GM23338 (cell line): ENCODE results near the gene CACNA1D. TPM values are rescaled to one million over a fixed set of nuclear protein-coding genes. Genes with fewer than 3 reads are reported as not detected.

ENCODE experiments used
- ATAC-seq: fragments of 200-7000 bp; cut with Tn5 transposase; 3 replicates; pipeline ENCODE4 v1.9.1; 2020
- DNase-seq: peaks from one replicate; pipeline ENCODE4 v3.0.0-alpha.2; 2015; ENCODE audit warnings: low spot score
- H2AFZ ChIP-seq: fragments of 200-600 bp; sonication (generic); 2 replicates; pipeline ENCODE4 v1.8.0; 2016; ENCODE audit warnings: antibody characterized with exemption, mild to moderate bottlenecking, moderate library complexity
- H3F3A ChIP-seq: fragments of 200-600 bp; sonication (generic); replicated peaks from 2 replicates; pipeline ENCODE4 v1.8.0; 2017; ENCODE audit warnings: antibody characterized with exemption, mixed run types, low read depth
- H3K27ac ChIP-seq: fragments of 200-600 bp; sonication (generic); 2 replicates; pipeline ENCODE4 v1.6.1; 2016; ENCODE audit warnings: low read depth
- H3K27me3 ChIP-seq: fragments of 200-600 bp; sonication (generic); 2 replicates; pipeline ENCODE4 v1.8.0; 2016; ENCODE audit warnings: mild to moderate bottlenecking, mixed run types, moderate library complexity; ENCODE audit not compliant: insufficient read depth
- H3K36me3 ChIP-seq: fragments of 200-600 bp; sonication (generic); 2 replicates; pipeline ENCODE4 v1.8.0; 2016; ENCODE audit warnings: mild to moderate bottlenecking; ENCODE audit not compliant: insufficient read depth
- H3K4me1 ChIP-seq: fragments of 200-600 bp; sonication (generic); 2 replicates; pipeline ENCODE4 v1.8.0; 2016; ENCODE audit warnings: mild to moderate bottlenecking, moderate library complexity; ENCODE audit not compliant: insufficient read depth
- H3K4me2 ChIP-seq: fragments of 200-600 bp; sonication (generic); 2 replicates; pipeline ENCODE4 v1.7.1; 2017; ENCODE audit warnings: mixed run types
- H3K4me3 ChIP-seq: fragments of 200-600 bp; sonication (generic); 2 replicates; pipeline ENCODE4 v1.6.1; 2016; ENCODE audit warnings: mixed run types
- H3K79me2 ChIP-seq: fragments of 200-600 bp; sonication (generic); replicated peaks from 2 replicates; pipeline ENCODE4 v1.8.0; 2017; ENCODE audit warnings: mild to moderate bottlenecking; ENCODE audit not compliant: insufficient read depth
- H3K9me2 ChIP-seq: fragments of 200-600 bp; sonication (generic); 2 replicates; pipeline ENCODE4 v1.8.0; 2017; ENCODE audit not compliant: insufficient read depth
- H4K20me1 ChIP-seq: fragments of 200-600 bp; sonication (generic); replicated peaks from 2 replicates; pipeline ENCODE4 v1.8.0; 2017; ENCODE audit warnings: mild to moderate bottlenecking; ENCODE audit not compliant: insufficient read depth
- H3K27ac Mint-ChIP-seq: 2 replicates; pipeline ENCODE4 v1.8.0; 2020; ENCODE audit warnings: inconsistent platforms, mild to moderate bottlenecking, moderate library complexity, mixed read lengths
- H3K27me3 Mint-ChIP-seq: 3 replicates; pipeline ENCODE4 v1.8.0; 2022; ENCODE audit warnings: low read depth, mild to moderate bottlenecking, moderate library complexity, mixed read lengths, inconsistent platforms; ENCODE audit not compliant: insufficient read depth, poor library complexity
- H3K36me3 Mint-ChIP-seq: 3 replicates; pipeline ENCODE4 v1.8.0; 2021; ENCODE audit warnings: low read depth, mild to moderate bottlenecking, inconsistent platforms, moderate library complexity, mixed read lengths
- H3K4me1 Mint-ChIP-seq: 3 replicates; pipeline ENCODE4 v1.8.0; 2020; ENCODE audit warnings: mild to moderate bottlenecking, inconsistent platforms, mixed read lengths
- H3K4me3 Mint-ChIP-seq: 3 replicates; pipeline ENCODE4 v1.8.0; 2021; ENCODE audit warnings: moderate library complexity, mild to moderate bottlenecking, inconsistent platforms, mixed read lengths
- H3K9me3 Mint-ChIP-seq: 3 replicates; pipeline ENCODE4 v1.8.0; 2020; ENCODE audit warnings: moderate library complexity, mild to moderate bottlenecking, inconsistent platforms, mixed read lengths
- CREB1 ChIP-seq: fragments of 250-450 bp; sonication (Bioruptor Pico); IDR thresholded peaks from 2 replicates; pipeline ENCODE4 v1.5.0; 2020; ENCODE audit warnings: low read depth, mild to moderate bottlenecking, moderate library complexity
- EZH2 ChIP-seq: fragments of 200-600 bp; sonication (generic); IDR thresholded peaks from one replicate; pipeline ENCODE4 v1.8.0; 2017; ENCODE audit warnings: antibody characterized with exemption, mild to moderate bottlenecking, low read depth; ENCODE audit not compliant: unreplicated experiment
- EZH2phosphoT487 ChIP-seq: fragments of 200-600 bp; sonication (generic); IDR thresholded peaks from one replicate; pipeline ENCODE4 v1.8.1; 2018; ENCODE audit warnings: antibody characterized with exemption; ENCODE audit not compliant: unreplicated experiment
- JUNB ChIP-seq: IDR thresholded peaks from one replicate; pipeline ENCODE4 v1.6.1; 2016; ENCODE audit warnings: antibody characterized with exemption; ENCODE audit not compliant: unreplicated experiment
- NANOG ChIP-seq: IDR thresholded peaks from 2 replicates; pipeline ENCODE4 v1.6.1; 2016; ENCODE audit warnings: antibody characterized with exemption, borderline replicate concordance
- POLR2AphosphoS5 ChIP-seq: IDR thresholded peaks from 2 replicates; pipeline ENCODE4 v1.6.1; 2016; ENCODE audit warnings: antibody characterized with exemption, low read depth
- ZNF114 ChIP-seq: fragments of 250-450 bp; sonication (Bioruptor Pico); IDR thresholded peaks from 2 replicates; pipeline ENCODE4 v1.5.0; 2020; ENCODE audit warnings: mild to moderate bottlenecking, moderate library complexity
- ZNF331 ChIP-seq: fragments of 250-450 bp; sonication (Bioruptor Pico); IDR thresholded peaks from 2 replicates; pipeline ENCODE4 v1.5.0; 2020; ENCODE audit warnings: low read depth, mild to moderate bottlenecking, moderate library complexity
- polyA plus RNA-seq: library from polyadenylated mRNA; unstranded; fragments of >200 nt; fragmentation: Nextera tagmentation; extraction: Ambion mirVana; gene quantifications from 2 replicates; pipeline ENCODE4 v1.2.1, GENCODE V29; 2016
- total RNA-seq: library from RNA; depleted of rRNA; stranded (reverse); fragments of >200 nt; shearing (Covaris generic); gene quantifications from 2 replicates; pipeline ENCODE4 v1.2.3, GENCODE V29; 2014
- TF ChIP-seq, protein P1 (sequence below): IDR thresholded peaks from one replicate; pipeline ENCODE4 v1.6.1; 2018; ENCODE audit warnings: antibody characterized with exemption; ENCODE audit not compliant: unreplicated experiment
- TF ChIP-seq, protein P2 (sequence below), 2 experiments: fragments of 200-600 bp in 1 of 2; sonication (generic) in 1 of 2; conservative IDR thresholded peaks; 2 replicates each; pipeline versions ENCODE4 v1.5.1 to v1.6.1; 2016 to 2017; ENCODE audit warnings: antibody characterized with exemption in 2 of 2, low read depth in 2 of 2, mild to moderate bottlenecking in 2 of 2, moderate library complexity in 1 of 2
- TF ChIP-seq, protein P3 (sequence below): fragments of 250-450 bp; sonication (Bioruptor Pico); IDR thresholded peaks from 2 replicates; pipeline ENCODE4 v1.5.0; 2020; ENCODE audit warnings: mild to moderate bottlenecking, moderate library complexity
- TF ChIP-seq, protein P4 (sequence below): IDR thresholded peaks from 2 replicates; pipeline ENCODE4 v1.6.1; 2016; ENCODE audit warnings: antibody characterized with exemption

CACNA1D gene
- total and polyA plus RNA-seq, 2 experiments from 2014 or later: 1.7 to 1.8 TPM

DNA sequence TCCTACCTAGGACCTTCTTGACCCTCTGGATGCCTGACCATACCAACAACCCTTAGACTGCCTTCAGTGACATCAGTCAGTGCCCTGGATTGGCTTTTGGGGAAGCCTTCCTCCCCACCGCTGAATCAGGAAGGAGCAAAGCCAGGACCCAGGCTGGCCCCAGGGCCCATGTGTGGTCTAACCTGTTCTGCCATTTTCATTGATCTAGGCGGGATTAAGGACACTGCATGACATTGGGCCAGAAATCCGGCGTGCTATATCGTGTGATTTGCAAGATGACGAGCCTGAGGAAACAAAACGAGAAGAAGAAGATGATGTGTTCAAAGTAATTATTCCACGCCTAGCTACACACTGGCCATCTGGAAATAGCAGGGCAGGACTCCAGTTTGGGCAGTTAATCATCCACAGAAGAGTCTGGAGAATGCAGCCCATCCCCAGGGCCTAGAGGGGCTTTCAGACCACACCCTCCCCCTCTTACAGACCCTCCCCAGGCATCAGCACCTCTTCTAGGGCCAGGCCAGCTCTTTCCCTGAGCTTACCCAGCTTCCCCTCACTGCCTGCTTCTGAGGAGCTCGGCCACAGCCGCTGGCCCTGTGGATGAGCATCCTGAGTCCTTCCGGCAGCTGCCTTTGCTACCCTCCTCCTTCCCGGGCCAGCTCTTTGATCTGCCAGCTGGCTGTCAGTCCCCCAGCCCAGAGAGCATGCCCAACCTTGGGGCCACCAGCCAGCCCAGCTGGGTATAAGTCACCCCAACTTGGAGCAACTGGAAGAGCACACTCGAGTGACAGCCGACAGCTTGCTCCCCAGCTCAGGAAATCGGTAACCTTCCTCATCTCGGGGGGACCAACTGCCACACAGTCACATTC is 305.9 kb downstream of the CACNA1D start (continued):
- TF ChIP-seq, protein P1, sequence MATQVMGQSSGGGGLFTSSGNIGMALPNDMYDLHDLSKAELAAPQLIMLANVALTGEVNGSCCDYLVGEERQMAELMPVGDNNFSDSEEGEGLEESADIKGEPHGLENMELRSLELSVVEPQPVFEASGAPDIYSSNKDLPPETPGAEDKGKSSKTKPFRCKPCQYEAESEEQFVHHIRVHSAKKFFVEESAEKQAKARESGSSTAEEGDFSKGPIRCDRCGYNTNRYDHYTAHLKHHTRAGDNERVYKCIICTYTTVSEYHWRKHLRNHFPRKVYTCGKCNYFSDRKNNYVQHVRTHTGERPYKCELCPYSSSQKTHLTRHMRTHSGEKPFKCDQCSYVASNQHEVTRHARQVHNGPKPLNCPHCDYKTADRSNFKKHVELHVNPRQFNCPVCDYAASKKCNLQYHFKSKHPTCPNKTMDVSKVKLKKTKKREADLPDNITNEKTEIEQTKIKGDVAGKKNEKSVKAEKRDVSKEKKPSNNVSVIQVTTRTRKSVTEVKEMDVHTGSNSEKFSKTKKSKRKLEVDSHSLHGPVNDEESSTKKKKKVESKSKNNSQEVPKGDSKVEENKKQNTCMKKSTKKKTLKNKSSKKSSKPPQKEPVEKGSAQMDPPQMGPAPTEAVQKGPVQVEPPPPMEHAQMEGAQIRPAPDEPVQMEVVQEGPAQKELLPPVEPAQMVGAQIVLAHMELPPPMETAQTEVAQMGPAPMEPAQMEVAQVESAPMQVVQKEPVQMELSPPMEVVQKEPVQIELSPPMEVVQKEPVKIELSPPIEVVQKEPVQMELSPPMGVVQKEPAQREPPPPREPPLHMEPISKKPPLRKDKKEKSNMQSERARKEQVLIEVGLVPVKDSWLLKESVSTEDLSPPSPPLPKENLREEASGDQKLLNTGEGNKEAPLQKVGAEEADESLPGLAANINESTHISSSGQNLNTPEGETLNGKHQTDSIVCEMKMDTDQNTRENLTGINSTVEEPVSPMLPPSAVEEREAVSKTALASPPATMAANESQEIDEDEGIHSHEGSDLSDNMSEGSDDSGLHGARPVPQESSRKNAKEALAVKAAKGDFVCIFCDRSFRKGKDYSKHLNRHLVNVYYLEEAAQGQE: no peak

DNA sequence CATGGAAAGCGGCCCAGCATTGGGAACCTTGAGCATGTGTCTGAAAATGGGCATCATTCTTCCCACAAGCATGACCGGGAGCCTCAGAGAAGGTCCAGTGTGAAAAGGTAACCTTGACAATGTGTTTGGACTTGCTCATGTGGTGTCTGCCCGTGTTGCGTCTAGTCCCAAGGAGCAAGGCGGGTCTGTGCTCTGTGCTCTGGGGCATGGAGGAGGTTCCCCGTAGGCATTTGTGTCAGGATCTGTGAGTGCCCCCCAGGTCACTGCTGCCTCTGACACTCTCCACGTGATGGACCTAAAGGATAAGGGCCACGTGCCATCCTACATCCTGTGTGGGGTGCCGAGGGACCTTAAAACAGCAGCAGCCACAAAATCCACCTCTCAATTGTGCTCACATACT is 306.9 kb downstream of the CACNA1D start:
- ATAC-seq: no peak
- H2AFZ ChIP-seq: no peak overlapping the region
- TF ChIP-seq JUNB: no peak
- no peak for TF ChIP-seq CREB1 (CRISPR knock-in tag)
- no peak for TF ChIP-seq EZH2phosphoT487
- TF ChIP-seq, protein P2, sequence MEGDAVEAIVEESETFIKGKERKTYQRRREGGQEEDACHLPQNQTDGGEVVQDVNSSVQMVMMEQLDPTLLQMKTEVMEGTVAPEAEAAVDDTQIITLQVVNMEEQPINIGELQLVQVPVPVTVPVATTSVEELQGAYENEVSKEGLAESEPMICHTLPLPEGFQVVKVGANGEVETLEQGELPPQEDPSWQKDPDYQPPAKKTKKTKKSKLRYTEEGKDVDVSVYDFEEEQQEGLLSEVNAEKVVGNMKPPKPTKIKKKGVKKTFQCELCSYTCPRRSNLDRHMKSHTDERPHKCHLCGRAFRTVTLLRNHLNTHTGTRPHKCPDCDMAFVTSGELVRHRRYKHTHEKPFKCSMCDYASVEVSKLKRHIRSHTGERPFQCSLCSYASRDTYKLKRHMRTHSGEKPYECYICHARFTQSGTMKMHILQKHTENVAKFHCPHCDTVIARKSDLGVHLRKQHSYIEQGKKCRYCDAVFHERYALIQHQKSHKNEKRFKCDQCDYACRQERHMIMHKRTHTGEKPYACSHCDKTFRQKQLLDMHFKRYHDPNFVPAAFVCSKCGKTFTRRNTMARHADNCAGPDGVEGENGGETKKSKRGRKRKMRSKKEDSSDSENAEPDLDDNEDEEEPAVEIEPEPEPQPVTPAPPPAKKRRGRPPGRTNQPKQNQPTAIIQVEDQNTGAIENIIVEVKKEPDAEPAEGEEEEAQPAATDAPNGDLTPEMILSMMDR (conservative IDR thresholded peaks at IDR 0.05; ENCODE audit: low read depth in 2 of 2): no peak
- no peak for TF ChIP-seq EZH2
- TF ChIP-seq ZNF331 (CRISPR knock-in tag): no peak
- no peak for TF ChIP-seq POLR2AphosphoS5
- TF ChIP-seq, protein P3, sequence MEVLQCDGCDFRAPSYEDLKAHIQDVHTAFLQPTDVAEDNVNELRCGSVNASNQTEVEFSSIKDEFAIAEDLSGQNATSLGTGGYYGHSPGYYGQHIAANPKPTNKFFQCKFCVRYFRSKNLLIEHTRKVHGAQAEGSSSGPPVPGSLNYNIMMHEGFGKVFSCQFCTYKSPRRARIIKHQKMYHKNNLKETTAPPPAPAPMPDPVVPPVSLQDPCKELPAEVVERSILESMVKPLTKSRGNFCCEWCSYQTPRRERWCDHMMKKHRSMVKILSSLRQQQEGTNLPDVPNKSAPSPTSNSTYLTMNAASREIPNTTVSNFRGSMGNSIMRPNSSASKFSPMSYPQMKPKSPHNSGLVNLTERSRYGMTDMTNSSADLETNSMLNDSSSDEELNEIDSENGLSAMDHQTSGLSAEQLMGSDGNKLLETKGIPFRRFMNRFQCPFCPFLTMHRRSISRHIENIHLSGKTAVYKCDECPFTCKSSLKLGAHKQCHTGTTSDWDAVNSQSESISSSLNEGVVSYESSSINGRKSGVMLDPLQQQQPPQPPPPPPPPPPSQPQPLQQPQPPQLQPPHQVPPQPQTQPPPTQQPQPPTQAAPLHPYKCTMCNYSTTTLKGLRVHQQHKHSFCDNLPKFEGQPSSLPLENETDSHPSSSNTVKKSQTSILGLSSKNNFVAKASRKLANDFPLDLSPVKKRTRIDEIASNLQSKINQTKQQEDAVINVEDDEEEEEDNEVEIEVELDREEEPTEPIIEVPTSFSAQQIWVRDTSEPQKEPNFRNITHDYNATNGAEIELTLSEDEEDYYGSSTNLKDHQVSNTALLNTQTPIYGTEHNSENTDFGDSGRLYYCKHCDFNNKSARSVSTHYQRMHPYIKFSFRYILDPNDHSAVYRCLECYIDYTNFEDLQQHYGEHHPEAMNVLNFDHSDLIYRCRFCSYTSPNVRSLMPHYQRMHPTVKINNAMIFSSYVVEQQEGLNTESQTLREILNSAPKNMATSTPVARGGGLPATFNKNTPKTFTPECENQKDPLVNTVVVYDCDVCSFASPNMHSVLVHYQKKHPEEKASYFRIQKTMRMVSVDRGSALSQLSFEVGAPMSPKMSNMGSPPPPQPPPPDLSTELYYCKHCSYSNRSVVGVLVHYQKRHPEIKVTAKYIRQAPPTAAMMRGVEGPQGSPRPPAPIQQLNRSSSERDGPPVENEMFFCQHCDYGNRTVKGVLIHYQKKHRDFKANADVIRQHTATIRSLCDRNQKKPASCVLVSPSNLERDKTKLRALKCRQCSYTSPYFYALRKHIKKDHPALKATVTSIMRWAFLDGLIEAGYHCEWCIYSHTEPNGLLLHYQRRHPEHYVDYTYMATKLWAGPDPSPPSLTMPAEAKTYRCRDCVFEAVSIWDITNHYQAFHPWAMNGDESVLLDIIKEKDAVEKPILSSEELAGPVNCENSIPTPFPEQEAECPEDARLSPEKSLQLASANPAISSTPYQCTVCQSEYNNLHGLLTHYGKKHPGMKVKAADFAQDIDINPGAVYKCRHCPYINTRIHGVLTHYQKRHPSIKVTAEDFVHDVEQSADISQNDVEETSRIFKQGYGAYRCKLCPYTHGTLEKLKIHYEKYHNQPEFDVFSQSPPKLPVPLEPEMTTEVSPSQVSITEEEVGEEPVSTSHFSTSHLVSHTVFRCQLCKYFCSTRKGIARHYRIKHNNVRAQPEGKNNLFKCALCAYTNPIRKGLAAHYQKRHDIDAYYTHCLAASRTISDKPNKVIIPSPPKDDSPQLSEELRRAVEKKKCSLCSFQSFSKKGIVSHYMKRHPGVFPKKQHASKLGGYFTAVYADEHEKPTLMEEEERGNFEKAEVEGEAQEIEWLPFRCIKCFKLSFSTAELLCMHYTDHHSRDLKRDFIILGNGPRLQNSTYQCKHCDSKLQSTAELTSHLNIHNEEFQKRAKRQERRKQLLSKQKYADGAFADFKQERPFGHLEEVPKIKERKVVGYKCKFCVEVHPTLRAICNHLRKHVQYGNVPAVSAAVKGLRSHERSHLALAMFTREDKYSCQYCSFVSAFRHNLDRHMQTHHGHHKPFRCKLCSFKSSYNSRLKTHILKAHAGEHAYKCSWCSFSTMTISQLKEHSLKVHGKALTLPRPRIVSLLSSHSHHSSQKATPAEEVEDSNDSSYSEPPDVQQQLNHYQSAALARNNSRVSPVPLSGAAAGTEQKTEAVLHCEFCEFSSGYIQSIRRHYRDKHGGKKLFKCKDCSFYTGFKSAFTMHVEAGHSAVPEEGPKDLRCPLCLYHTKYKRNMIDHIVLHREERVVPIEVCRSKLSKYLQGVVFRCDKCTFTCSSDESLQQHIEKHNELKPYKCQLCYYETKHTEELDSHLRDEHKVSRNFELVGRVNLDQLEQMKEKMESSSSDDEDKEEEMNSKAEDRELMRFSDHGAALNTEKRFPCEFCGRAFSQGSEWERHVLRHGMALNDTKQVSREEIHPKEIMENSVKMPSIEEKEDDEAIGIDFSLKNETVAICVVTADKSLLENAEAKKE: no peak
- no peak for TF ChIP-seq NANOG
- TF ChIP-seq ZNF114: no peak
- TF ChIP-seq, protein P4, sequence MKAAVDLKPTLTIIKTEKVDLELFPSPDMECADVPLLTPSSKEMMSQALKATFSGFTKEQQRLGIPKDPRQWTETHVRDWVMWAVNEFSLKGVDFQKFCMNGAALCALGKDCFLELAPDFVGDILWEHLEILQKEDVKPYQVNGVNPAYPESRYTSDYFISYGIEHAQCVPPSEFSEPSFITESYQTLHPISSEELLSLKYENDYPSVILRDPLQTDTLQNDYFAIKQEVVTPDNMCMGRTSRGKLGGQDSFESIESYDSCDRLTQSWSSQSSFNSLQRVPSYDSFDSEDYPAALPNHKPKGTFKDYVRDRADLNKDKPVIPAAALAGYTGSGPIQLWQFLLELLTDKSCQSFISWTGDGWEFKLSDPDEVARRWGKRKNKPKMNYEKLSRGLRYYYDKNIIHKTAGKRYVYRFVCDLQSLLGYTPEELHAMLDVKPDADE: no peak

More for the DNA sequence above, 306.9 kb downstream of the CACNA1D start:
- Histone ChIP-seq H3K9me2 (no peaks in the 10 kb centered on the region), H3K27me3 (no peaks in the 10 kb centered on the region), H3K36me3 (no peaks in the 10 kb centered on the region), H4K20me1 (no peaks in the 10 kb centered on the region), H3K4me1 (no peaks in the 10 kb centered on the region), H3K4me3 (no peak overlapping the region), H3K4me2 (no peak overlapping the region), H3F3A (no peaks in the 10 kb centered on the region), H3K27ac (no peak overlapping the region), H3K79me2 (no peaks in the 10 kb centered on the region)
- H3K9me3 Mint-ChIP-seq: no peaks in the 10 kb centered on the region
- peaks cover 16% of the 10 kb centered on the region for H3K4me1 Mint-ChIP-seq
- H3K36me3 Mint-ChIP-seq: no peaks in the 10 kb centered on the region
- H3K27ac Mint-ChIP-seq: no peak overlapping the region
- H3K27me3 Mint-ChIP-seq: peaks cover 3% of the 10 kb centered on the region
- no peak for DNase-seq
- no peak overlapping the region for H3K4me3 Mint-ChIP-seq
